Kidney epithelial cell (primary cell): ENCODE measurements around the gene CHCHD10. TPM values are rescaled to one million over a fixed set of nuclear protein-coding genes. Genes with fewer than 3 reads are reported as not detected.

Source experiments
- DNase-seq: peaks from one replicate; pipeline ENCODE4 v3.0.0-alpha.2; 2010; ENCODE audit warnings: low read depth
- H3K27me3 ChIP-seq: 2 replicates; pipeline ENCODE4 v1.6.0; 2011; ENCODE audit warnings: low read length; ENCODE audit not compliant: control insufficient read depth, insufficient read depth
- H3K36me3 ChIP-seq: 2 replicates; pipeline ENCODE4 v1.5.1; 2011; ENCODE audit warnings: low read length; ENCODE audit not compliant: control insufficient read depth, insufficient read depth
- H3K4me3 ChIP-seq: 2 replicates; pipeline ENCODE4 v1.5.1; 2011; ENCODE audit warnings: low read depth, mild to moderate bottlenecking, control low read depth, low read length
- CTCF ChIP-seq: IDR thresholded peaks from 2 replicates; pipeline ENCODE4 v1.5.1; 2011; ENCODE audit warnings: mild to moderate bottlenecking, moderate library complexity, low read length, control low read depth, inconsistent platforms; ENCODE audit not compliant: insufficient read depth, poor library complexity, severe bottlenecking
- total RNA-seq: library from RNA; depleted of rRNA; stranded (reverse); fragments of >200 nt; gene quantifications from 2 replicates; pipeline ENCODE4 v1.2.3, GENCODE V29; 2015

CHCHD10 gene
- total RNA-seq, 1 donor from 2014 or later: 13.5 TPM

GRCh38 chr22:23786261-23786710, 18.5 kb upstream of the CHCHD10 start:
- no peak for DNase-seq
- peak overlapping the region; percentile 84 for H3K4me3 ChIP-seq
- H3K27me3 ChIP-seq: no peaks in the 10 kb centered on the region
- H3K36me3 ChIP-seq: no peaks in the 10 kb centered on the region
- TF ChIP-seq CTCF: no peak

- DNase-seq: no peak
- TF ChIP-seq CTCF: no peak
- Histone ChIP-seq H3K36me3 (no peaks in the 10 kb centered on the region), H3K27me3 (no peaks in the 10 kb centered on the region), H3K4me3 (no peak overlapping the region)
Measured at GRCh38 chr22:23784215-23784732, 16.5 kb upstream of the CHCHD10 start.

- Histone ChIP-seq H3K27me3 (no peaks in the 10 kb centered on the region), H3K4me3 (no peak overlapping the region), H3K36me3 (no peaks in the 10 kb centered on the region)
- no peak for DNase-seq
- no peak for TF ChIP-seq CTCF
Measured at GRCh38 chr22:23783265-23784150, 15.7 kb upstream of the CHCHD10 start.

- no peak for TF ChIP-seq CTCF
- no peaks in the 10 kb centered on the region for H3K36me3 ChIP-seq
- no peak for DNase-seq
- no peak overlapping the region for H3K4me3 ChIP-seq
- H3K27me3 ChIP-seq: no peaks in the 10 kb centered on the region
Measured at GRCh38 chr22:23782703-23783102, 14.9 kb upstream of the CHCHD10 start.

- no peak overlapping the region for H3K4me3 ChIP-seq
- no peak for TF ChIP-seq CTCF
- H3K27me3 ChIP-seq: no peaks in the 10 kb centered on the region
- H3K36me3 ChIP-seq: no peaks in the 10 kb centered on the region
- no peak for DNase-seq
Measured at GRCh38 chr22:23782252-23782651, 14.5 kb upstream of the CHCHD10 start.
